Neural crest cell (in vitro differentiated cells): Measurements from ENCODE around the gene MEGF9. TPM values are rescaled to one million over a fixed set of nuclear protein-coding genes. Genes with fewer than 3 reads are reported as not detected.
"Not testable (repeated sequence)": the region's sequence is repeated elsewhere in the genome, so short reads cannot be mapped to it uniquely, and the experiment has no call there.

ENCODE experiments used
- DNase-seq: peaks from one replicate; pipeline ENCODE4 v3.0.0; 2021; ENCODE audit warnings: low read depth, mixed read lengths, low spot score
- H3K27ac Mint-ChIP-seq: one replicate; pipeline ENCODE4 v1.8.0; 2021; ENCODE audit warnings: mild to moderate bottlenecking, mixed read lengths; ENCODE audit not compliant: unreplicated experiment
- H3K27me3 Mint-ChIP-seq: 2 replicates; pipeline ENCODE4 v1.8.0; 2021; ENCODE audit warnings: low read depth, mild to moderate bottlenecking, mixed read lengths
- H3K36me3 Mint-ChIP-seq: 2 replicates; pipeline ENCODE4 v1.8.0; 2021; ENCODE audit warnings: low read depth, mild to moderate bottlenecking, mixed read lengths
- H3K4me1 Mint-ChIP-seq: 2 replicates; pipeline ENCODE4 v1.8.0; 2021; ENCODE audit warnings: mixed read lengths
- H3K4me3 Mint-ChIP-seq: one replicate; pipeline ENCODE4 v1.8.0; 2021; ENCODE audit warnings: mild to moderate bottlenecking, mixed read lengths
- H3K9me3 Mint-ChIP-seq: 2 replicates; pipeline ENCODE4 v1.8.0; 2021; ENCODE audit warnings: mixed read lengths
- CTCF ChIP-seq: fragments of 200-600 bp; sonication (generic); conservative IDR thresholded peaks from 2 replicates; pipeline ENCODE4 v1.5.0; 2021; ENCODE audit warnings: antibody characterized with exemption, mild to moderate bottlenecking
- total RNA-seq: library from RNA; stranded (reverse); gene quantifications from 2 replicates; pipeline ENCODE4 v1.2.1, GENCODE V29; 2021

MEGF9 gene
- total RNA-seq, 1 donor from 2014 or later: 22.2 TPM

DNA sequence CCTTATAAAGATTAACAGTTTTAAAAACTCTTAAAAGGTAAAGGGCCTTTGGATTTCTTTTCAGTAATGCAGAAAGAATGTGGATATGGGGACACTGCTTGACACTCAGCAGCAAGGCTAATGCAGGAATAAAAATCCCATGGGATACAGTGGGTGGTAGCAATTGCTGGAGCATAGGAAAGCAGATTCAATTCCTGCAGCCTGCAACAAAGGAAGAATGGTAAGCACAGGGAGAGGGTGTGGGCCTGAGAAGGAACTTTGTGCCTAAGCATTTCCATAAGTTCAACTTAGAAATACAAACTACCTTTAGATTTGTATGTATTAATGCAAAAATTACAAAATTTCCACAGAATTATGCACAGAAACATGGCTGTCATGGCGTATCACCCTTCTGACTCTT, 68.5 kb downstream of the MEGF9 start:
- peaks cover 5% of the 10 kb centered on the region for H3K9me3 Mint-ChIP-seq
- H3K27ac Mint-ChIP-seq: no peak overlapping the region
- DNase-seq: no peak
- TF ChIP-seq CTCF: no peak
- H3K36me3 Mint-ChIP-seq: peaks cover 9% of the 10 kb centered on the region
- no peak overlapping the region for H3K4me3 Mint-ChIP-seq
- peaks cover 51% of the 10 kb centered on the region for H3K4me1 Mint-ChIP-seq
- H3K27me3 Mint-ChIP-seq: no peaks in the 10 kb centered on the region

DNA sequence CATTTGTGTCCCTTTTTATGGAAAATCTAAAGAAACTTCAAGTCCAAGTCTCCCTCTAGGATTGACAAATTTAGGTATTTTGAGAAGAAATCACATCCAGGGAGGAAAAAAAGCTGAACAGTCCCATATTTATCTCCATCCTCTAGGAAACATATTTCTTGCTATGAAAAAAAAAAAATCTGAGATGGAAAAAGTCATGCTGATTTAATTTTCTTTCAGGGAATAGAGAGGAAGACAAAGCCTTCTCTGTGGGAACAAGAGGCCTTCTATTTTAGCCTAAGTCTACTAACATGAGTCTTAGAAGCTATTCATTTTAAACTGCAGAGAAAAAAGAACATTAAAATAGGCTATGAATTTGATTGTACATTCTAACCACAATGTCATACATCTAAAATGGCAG, 71.2 kb downstream of the MEGF9 start:
- H3K27me3 Mint-ChIP-seq: no peaks in the 10 kb centered on the region
- H3K36me3 Mint-ChIP-seq: peaks cover 9% of the 10 kb centered on the region
- DNase-seq: no peak
- peaks cover 5% of the 10 kb centered on the region for H3K9me3 Mint-ChIP-seq
- H3K4me3 Mint-ChIP-seq: peak overlapping the region; percentile 7
- peaks cover 44% of the 10 kb centered on the region for H3K4me1 Mint-ChIP-seq
- no peak for TF ChIP-seq CTCF
- H3K27ac Mint-ChIP-seq: peak overlapping the region; percentile 87

GRCh38 chr9:120642129-120642770, 72.0 kb downstream of the MEGF9 start:
- no peak for DNase-seq
- Mint-ChIP-seq H3K36me3 (peaks cover 9% of the 10 kb centered on the region), H3K27ac (peak overlapping the region; percentile 96), H3K9me3 (peaks cover 5% of the 10 kb centered on the region), H3K4me3 (no peak overlapping the region), H3K27me3 (no peaks in the 10 kb centered on the region), H3K4me1 (peaks cover 42% of the 10 kb centered on the region)
- TF ChIP-seq CTCF: no peak

DNA sequence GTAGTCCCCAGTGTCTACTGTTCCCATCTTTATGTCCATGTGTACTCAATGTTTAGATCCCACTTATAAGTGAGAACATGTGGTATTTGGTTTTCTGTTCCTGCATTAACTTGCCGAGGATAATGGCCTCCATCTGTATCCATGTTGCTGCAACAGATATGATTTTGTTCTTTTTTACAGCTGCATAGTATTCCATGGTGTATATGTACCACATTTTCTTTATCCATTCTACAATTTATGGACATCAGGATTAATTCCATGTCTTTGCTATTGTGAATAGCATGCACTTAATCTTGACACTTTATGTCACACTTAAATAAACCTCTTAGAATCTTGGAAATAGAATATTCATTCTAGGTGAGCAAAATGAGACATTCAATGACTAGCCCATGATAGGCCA, 73.4 kb downstream of the MEGF9 start:
- DNase-seq, H3K9me3 Mint-ChIP-seq, H3K27ac Mint-ChIP-seq, H3K4me3 Mint-ChIP-seq, H3K27me3 Mint-ChIP-seq: not testable (repeated sequence)
- H3K36me3 Mint-ChIP-seq: peaks cover 20% of the 10 kb centered on the region
- H3K4me1 Mint-ChIP-seq: peaks cover 36% of the 10 kb centered on the region

- no peak for DNase-seq
- peaks cover 32% of the 10 kb centered on the region for H3K4me1 Mint-ChIP-seq
- H3K36me3 Mint-ChIP-seq: peaks cover 25% of the 10 kb centered on the region
Observed at GRCh38 chr9:120640380-120640779, 73.9 kb downstream of the MEGF9 start.

More at GRCh38 chr9:120640380-120640779, 73.9 kb downstream of the MEGF9 start:
- H3K9me3 Mint-ChIP-seq: peaks cover 12% of the 10 kb centered on the region
- no peak for TF ChIP-seq CTCF
- H3K27me3 Mint-ChIP-seq: no peaks in the 10 kb centered on the region
- H3K27ac Mint-ChIP-seq: no peak overlapping the region
- H3K4me3 Mint-ChIP-seq: no peak overlapping the region
